GM12873 (cell line): ENCODE data around the gene KMT2D.

ENCODE experiments used
- CTCF ChIP-seq: IDR thresholded peaks from 2 replicates; pipeline ENCODE4 v1.5.1; 2012; ENCODE audit warnings: low read depth, mild to moderate bottlenecking, moderate library complexity, low read length, control low read depth; ENCODE audit not compliant: insufficient read depth; ENCODE audit errors: missing control alignments

Gene KMT2D

GRCh38 chr12:49084438-49084837 lies 23.8 kb upstream of the KMT2D start:
- TF ChIP-seq CTCF: no peak

- no peak for TF ChIP-seq CTCF
Observed at GRCh38 chr12:49079793-49080192, 19.2 kb upstream of the KMT2D start.

GRCh38 chr12:49070971-49071370 lies 10.4 kb upstream of the KMT2D start:
- no peak for TF ChIP-seq CTCF

GRCh38 chr12:49069507-49070346 lies 9.1 kb upstream of the KMT2D start, which contains the start of gene RHEBL1:
RHEBL1 (minus strand) TSS chr12:49069979; CDS start chr12:49069785, 194 bp downstream.
- TF ChIP-seq CTCF: peak; percentile 56

- no peak for TF ChIP-seq CTCF
Observed at GRCh38 chr12:49068879-49069506, 8.4 kb upstream of the KMT2D start.

GRCh38 chr12:49066120-49066519 lies 5.5 kb upstream of the KMT2D start:
- TF ChIP-seq CTCF: no peak

- no peak for TF ChIP-seq CTCF
Observed at GRCh38 chr12:49064767-49065152, 4.2 kb upstream of the KMT2D start.
